ENCODE measurements around the gene GPC6.

GRCh38 chr13:94411747-94412146, 1185.1 kb downstream of the GPC6 start:
- TF ChIP-seq CTCF (IDR thresholded peaks at IDR 0.05) (no peak), EZH2 (IDR thresholded peaks at IDR 0.05; ENCODE audit: borderline replicate concordance, insufficient read depth, low read depth, low read length, poor library complexity, severe bottlenecking) (no peak)

Data from B cell (primary cell).